Colonic mucosa (tissue), 4 donors: Measurements from ENCODE around the gene RAB39B. TPM values are rescaled to one million over a fixed set of nuclear protein-coding genes. Genes with fewer than 3 reads are reported as not detected.
"Not testable (repeated sequence)": the region's sequence is repeated elsewhere in the genome, so short reads cannot be mapped to it uniquely, and the experiment has no call there.

ENCODE experiments used
- DNase-seq: peaks from one replicate; pipeline ENCODE4 v3.0.0-alpha.2; 2020
- H3K27ac ChIP-seq: fragments of 200-600 bp; one replicate; pipeline ENCODE4 v1.8.0; 2021
- H3K27me3 ChIP-seq: fragments of 200-600 bp; one replicate; pipeline ENCODE4 v1.8.0; 2021
- H3K36me3 ChIP-seq: fragments of 200-600 bp; one replicate; pipeline ENCODE4 v1.8.0; 2021
- H3K4me1 ChIP-seq: fragments of 200-600 bp; one replicate; pipeline ENCODE4 v1.8.0; 2021; ENCODE audit warnings: mild to moderate bottlenecking
- H3K4me3 ChIP-seq: fragments of 200-600 bp; one replicate; pipeline ENCODE4 v1.8.0; 2021
- H3K9ac ChIP-seq, 2 donors: one replicate each; pipeline ENCODE4 v1.7.0; 2013; ENCODE audit warnings: control low read depth in 2 of 2, low read depth in 2 of 2, low read length in 2 of 2
- H3K9me3 ChIP-seq: fragments of 200-600 bp; one replicate; pipeline ENCODE4 v1.8.0; 2021
- intact Hi-C: fragments of 100-400 bp; cut with DNase I; formaldehyde crosslinking; loops from one replicate; pipeline ENCODE4 v1.14.1; 2022
- total RNA-seq, 2 donors: library from RNA; stranded (reverse); fragmentation: NEBNext Ultra II Directional in 1 of 2; extraction: Animal tissue kit (Norgen Biotek cat#: 25700) in 1 of 2; gene quantifications; one replicate each; pipeline ENCODE4 v1.2.1, GENCODE V29; 2021
- TF ChIP-seq, protein P1 (sequence below): fragments of 200-600 bp; IDR thresholded peaks from one replicate; pipeline ENCODE4 v1.8.0; 2022; ENCODE audit warnings: antibody characterized with exemption, mild to moderate bottlenecking
- donor health status: healthy.
- donor health status: DM: no; HTN: no; CAD: no.
- donor health status: DM: no; HTN: no; CAD: no.

The RAB39B gene
- total RNA-seq, 2 donors from 2014 or later: 0.13 to 0.17 TPM

DNA sequence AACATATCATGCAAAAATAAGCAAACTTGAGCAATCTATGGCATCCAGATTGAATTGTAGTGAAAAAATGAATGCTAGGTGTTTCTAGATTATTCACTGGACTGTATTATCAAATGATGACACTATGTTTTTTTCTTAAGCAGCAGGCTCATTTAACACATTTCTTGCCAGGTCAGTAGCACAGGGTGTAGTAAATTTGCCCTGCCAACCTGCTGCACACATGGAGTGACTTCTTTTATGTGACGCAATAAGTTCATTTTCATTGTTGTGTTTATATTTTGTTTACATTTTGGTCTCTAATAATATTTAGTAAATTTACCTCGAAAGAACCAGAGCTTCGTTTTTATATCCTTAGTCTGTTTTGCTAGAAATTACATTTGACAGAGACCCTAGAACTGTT is 38.5 kb downstream of the RAB39B start:
- TF ChIP-seq, protein P1, sequence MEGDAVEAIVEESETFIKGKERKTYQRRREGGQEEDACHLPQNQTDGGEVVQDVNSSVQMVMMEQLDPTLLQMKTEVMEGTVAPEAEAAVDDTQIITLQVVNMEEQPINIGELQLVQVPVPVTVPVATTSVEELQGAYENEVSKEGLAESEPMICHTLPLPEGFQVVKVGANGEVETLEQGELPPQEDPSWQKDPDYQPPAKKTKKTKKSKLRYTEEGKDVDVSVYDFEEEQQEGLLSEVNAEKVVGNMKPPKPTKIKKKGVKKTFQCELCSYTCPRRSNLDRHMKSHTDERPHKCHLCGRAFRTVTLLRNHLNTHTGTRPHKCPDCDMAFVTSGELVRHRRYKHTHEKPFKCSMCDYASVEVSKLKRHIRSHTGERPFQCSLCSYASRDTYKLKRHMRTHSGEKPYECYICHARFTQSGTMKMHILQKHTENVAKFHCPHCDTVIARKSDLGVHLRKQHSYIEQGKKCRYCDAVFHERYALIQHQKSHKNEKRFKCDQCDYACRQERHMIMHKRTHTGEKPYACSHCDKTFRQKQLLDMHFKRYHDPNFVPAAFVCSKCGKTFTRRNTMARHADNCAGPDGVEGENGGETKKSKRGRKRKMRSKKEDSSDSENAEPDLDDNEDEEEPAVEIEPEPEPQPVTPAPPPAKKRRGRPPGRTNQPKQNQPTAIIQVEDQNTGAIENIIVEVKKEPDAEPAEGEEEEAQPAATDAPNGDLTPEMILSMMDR: no peak

DNA sequence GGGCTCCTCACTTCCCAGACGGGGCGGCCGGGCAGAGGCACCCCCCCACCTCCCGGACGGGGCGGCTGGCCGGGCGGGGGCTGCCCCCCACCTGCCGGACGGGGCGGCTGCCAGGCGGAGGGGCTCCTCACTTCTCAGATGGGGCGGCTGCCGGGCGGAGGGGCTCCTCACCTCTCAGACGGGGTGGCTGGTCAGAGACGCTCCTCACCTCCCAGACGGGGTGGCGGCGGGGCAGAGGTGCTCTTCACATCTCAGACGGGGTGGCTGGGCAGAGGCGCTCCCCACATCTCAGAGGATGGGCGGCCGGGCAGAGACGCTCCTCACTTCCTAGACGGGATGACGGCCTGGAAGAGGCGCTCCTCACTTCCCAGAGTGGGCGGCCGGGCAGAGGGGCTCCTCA is 40.5 kb downstream of the RAB39B start:
- H3K4me3 ChIP-seq, H3K9ac ChIP-seq, DNase-seq, H3K27me3 ChIP-seq, intact Hi-C loops, H3K9me3 ChIP-seq, H3K27ac ChIP-seq, H3K4me1 ChIP-seq, H3K36me3 ChIP-seq: not testable (repeated sequence)

More for the DNA sequence above, 38.5 kb downstream of the RAB39B start:
- Histone ChIP-seq H3K27me3 (no peaks in the 10 kb centered on the region), H3K9me3 (no peaks in the 10 kb centered on the region), H3K27ac (no peak overlapping the region), H3K4me3 (no peak overlapping the region), H3K4me1 (no peaks in the 10 kb centered on the region), H3K36me3 (no peaks in the 10 kb centered on the region), H3K9ac (no peak overlapping the region)
- intact Hi-C loops: no loop called here
- DNase-seq: no peak

DNA sequence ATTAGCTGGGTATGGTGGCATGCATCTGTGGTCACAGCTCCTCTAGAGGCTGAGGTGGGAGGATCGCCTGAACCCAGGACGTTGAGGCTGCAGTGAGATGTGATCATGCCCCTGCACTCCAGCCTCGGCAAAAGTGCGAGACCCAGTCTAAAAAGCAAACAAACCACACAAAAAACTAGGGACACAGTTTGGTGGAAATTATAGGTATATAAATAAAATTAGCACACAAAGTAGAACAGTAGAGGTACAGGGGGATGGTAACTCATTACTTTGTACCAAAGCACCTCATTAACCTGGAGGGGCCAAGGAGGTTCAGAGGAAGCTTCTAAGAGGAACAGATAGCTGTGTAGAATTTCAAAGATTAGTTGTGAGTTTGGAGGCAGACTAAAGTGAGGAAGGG is 42.9 kb downstream of the RAB39B start:
- no peak overlapping the region for H3K27ac ChIP-seq
- intact Hi-C loops: no loop called here
- H3K36me3 ChIP-seq: no peaks in the 10 kb centered on the region
- no peaks in the 10 kb centered on the region for H3K9me3 ChIP-seq
- H3K9ac ChIP-seq: no peak overlapping the region
- H3K27me3 ChIP-seq: no peaks in the 10 kb centered on the region
- TF ChIP-seq, protein P1: no peak
- no peak overlapping the region for H3K4me3 ChIP-seq
- no peaks in the 10 kb centered on the region for H3K4me1 ChIP-seq
- DNase-seq: no peak

DNA sequence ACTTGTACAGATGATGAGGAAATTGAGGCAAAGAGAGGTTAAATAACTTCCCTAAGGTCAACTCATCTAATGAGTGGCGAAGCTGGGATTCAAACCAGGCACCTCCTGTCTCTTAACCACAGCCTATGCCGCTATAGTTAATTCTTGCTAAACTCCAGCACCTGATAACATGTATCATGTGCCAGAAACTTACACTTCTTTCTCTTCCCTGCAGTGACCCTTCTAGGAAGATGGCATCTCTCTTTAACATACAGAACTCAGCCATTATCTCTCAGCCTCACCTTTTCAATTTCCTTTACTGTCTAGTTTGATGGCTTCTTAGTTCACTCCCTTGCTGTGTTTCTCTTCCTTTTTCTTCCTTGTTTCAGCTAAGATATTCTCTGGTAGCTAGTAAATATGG is 45.5 kb downstream of the RAB39B start:
- Histone ChIP-seq H3K36me3 (no peaks in the 10 kb centered on the region), H3K27me3 (no peaks in the 10 kb centered on the region), H3K9me3 (no peaks in the 10 kb centered on the region), H3K4me1 (no peaks in the 10 kb centered on the region), H3K27ac (no peak overlapping the region), H3K9ac (no peak overlapping the region), H3K4me3 (no peak overlapping the region)
- intact Hi-C loops: no loop called here
- TF ChIP-seq, protein P1: no peak
- no peak for DNase-seq

DNA sequence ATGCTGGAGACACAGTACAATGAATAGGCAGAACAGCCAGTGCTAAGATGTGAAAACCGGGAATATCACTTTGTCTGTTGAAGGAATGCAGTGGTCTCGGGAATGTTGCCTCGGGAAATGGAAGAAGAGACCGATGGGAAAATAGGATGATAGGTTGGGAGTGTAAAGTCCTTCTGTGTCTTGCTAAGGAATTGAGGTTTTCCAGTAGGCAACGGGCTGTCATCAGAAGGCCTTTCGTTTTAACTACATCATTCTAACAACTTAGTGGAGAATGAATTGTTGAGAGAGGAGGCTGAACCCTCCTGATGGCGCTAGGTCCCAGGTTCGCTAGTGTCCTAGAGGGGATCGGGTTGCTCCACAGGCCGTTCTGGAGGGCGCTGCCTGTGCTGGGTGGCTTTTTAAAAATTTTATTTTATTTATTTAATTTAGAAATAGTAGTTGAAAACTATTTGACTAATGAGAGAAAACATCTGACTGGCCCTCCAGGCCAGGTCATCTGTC is 47.3 kb downstream of the RAB39B start:
- Histone ChIP-seq H3K27me3 (no peaks in the 10 kb centered on the region), H3K9me3 (no peaks in the 10 kb centered on the region), H3K9ac (peak overlapping the region in 1 of 2 donors; percentile 68), H3K36me3 (no peaks in the 10 kb centered on the region), H3K4me3 (peak overlapping the region; percentile 60), H3K4me1 (no peaks in the 10 kb centered on the region), H3K27ac (peak overlapping the region; percentile 60)
- intact Hi-C loops: no loop called here
- DNase-seq: no peak
- TF ChIP-seq, protein P1: no peak

DNA sequence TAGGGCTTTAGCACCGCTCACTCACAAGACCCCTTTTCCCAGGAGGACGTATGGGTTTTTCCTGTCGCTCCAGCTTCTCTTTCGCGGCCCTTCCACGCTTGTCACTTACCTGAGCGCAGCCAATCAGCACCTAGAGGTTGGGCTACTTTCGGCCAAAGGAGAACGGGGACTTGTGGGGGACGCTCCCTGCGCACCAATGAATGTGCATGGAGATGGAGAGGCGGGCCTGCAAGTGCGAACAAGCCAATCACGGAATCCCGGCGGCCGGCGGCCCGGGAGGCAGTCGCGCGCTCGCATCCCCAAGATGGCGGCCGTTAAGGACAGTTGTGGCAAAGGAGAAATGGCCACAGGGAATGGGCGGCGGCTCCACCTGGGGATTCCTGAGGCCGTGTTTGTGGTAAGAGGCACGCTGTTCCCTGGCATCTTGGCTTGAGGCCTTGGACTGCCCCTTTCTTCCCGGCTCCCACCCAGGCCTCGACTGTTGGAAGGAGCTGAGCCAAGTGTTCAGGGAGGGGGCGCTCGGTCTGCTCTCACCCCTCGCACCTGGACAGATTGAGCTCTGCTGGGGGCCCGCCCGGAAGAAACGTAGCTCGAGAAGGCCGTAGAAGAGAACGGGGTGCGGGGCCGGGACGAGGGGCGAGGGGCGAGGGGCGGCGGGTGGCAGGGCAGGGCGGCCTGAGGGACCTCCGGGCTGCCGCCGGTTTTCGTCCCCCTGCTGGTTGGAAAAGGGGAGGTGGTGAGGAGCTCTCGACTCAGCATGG is 47.9 kb downstream of the RAB39B start, which contains the start of gene VBP1:
VBP1 (plus strand) TSS at position 282 of the 761 bp plus-strand sequence; CDS start at position 305, 23 bp downstream.
- TF ChIP-seq, protein P1: peak; percentile 21
- Histone ChIP-seq H3K9ac (peak within 1 kb of the TSS; percentile 68 to 75), H3K36me3 (no peaks in the 10 kb centered on the region), H3K9me3 (no peaks in the 10 kb centered on the region), H3K4me1 (no peaks in the 10 kb centered on the region), H3K27me3 (no peaks in the 10 kb centered on the region), H3K27ac (peak within 1 kb of the TSS; percentile 60), H3K4me3 (peak within 1 kb of the TSS; percentile 60)
- intact Hi-C loops: no loop called here
- DNase-seq: peak; percentile 90
